GM23338 (cell line): ENCODE results near the gene JARID2.

ENCODE experiments used
- CREB1 ChIP-seq: fragments of 250-450 bp; sonication (Bioruptor Pico); IDR thresholded peaks from 2 replicates; pipeline ENCODE4 v1.5.0; 2020; ENCODE audit warnings: low read depth, mild to moderate bottlenecking, moderate library complexity
- EZH2 ChIP-seq: fragments of 200-600 bp; sonication (generic); IDR thresholded peaks from one replicate; pipeline ENCODE4 v1.8.0; 2017; ENCODE audit warnings: antibody characterized with exemption, mild to moderate bottlenecking, low read depth; ENCODE audit not compliant: unreplicated experiment
- EZH2phosphoT487 ChIP-seq: fragments of 200-600 bp; sonication (generic); IDR thresholded peaks from one replicate; pipeline ENCODE4 v1.8.1; 2018; ENCODE audit warnings: antibody characterized with exemption; ENCODE audit not compliant: unreplicated experiment
- NANOG ChIP-seq: IDR thresholded peaks from 2 replicates; pipeline ENCODE4 v1.6.1; 2016; ENCODE audit warnings: antibody characterized with exemption, borderline replicate concordance
- POLR2AphosphoS5 ChIP-seq: IDR thresholded peaks from 2 replicates; pipeline ENCODE4 v1.6.1; 2016; ENCODE audit warnings: antibody characterized with exemption, low read depth
- ZNF114 ChIP-seq: fragments of 250-450 bp; sonication (Bioruptor Pico); IDR thresholded peaks from 2 replicates; pipeline ENCODE4 v1.5.0; 2020; ENCODE audit warnings: mild to moderate bottlenecking, moderate library complexity
- ZNF331 ChIP-seq: fragments of 250-450 bp; sonication (Bioruptor Pico); IDR thresholded peaks from 2 replicates; pipeline ENCODE4 v1.5.0; 2020; ENCODE audit warnings: low read depth, mild to moderate bottlenecking, moderate library complexity
- TF ChIP-seq, protein P1 (sequence below), 2 experiments: fragments of 200-600 bp in 1 of 2; sonication (generic) in 1 of 2; conservative IDR thresholded peaks; 2 replicates each; pipeline versions ENCODE4 v1.5.1 to v1.6.1; 2016 to 2017; ENCODE audit warnings: antibody characterized with exemption in 2 of 2, low read depth in 2 of 2, mild to moderate bottlenecking in 2 of 2, moderate library complexity in 1 of 2
- TF ChIP-seq, protein P2 (sequence below): IDR thresholded peaks from one replicate; pipeline ENCODE4 v1.6.1; 2018; ENCODE audit warnings: antibody characterized with exemption; ENCODE audit not compliant: unreplicated experiment
- TF ChIP-seq, protein P3 (sequence below): fragments of 250-450 bp; sonication (Bioruptor Pico); IDR thresholded peaks from 2 replicates; pipeline ENCODE4 v1.5.0; 2020; ENCODE audit warnings: mild to moderate bottlenecking, moderate library complexity

DNA sequence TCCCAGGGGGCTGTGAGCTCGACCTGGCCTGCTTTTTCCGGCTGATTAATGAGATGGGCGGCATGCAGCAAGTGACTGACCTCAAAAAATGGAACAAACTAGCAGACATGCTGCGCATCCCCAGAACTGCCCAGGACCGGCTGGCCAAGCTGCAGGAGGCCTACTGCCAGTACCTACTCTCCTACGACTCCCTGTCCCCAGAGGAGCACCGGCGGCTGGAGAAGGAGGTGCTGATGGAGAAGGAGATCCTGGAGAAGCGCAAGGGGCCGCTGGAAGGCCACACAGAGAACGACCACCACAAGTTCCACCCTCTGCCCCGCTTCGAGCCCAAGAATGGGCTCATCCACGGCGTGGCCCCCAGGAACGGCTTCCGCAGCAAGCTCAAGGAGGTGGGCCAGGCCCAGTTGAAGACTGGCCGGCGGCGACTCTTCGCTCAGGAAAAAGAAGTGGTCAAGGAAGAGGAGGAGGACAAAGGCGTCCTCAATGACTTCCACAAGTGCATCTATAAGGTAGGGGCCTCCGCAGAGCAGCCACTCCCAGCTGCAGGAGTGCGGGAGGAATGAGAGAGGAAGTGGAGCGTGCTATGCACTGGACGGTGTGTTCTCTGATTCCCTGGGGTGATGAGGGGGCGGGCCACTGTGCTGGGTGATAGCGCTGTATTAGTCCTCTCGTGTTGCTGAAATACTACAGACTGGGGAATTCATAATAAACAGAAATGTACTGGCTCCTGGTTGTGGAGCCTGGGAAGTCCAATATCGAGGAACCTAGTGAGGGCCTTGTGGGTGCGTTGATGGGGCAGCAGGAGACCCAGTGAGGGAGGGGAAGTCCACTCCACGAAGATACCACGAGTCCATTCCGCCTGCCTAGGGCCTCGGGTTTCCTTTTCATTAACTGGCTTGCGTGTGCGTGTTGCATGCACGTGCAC lies 255.3 kb downstream of the JARID2 start:
- TF ChIP-seq EZH2 (no peak), EZH2phosphoT487 (no peak), POLR2AphosphoS5 (peak; percentile 13; the same call in 1 of the 2 replicates), CREB1 (CRISPR knock-in tag) (no peak), NANOG (no peak), ZNF331 (CRISPR knock-in tag) (no peak), ZNF114 (CRISPR knock-in tag) (no peak)
- TF ChIP-seq, protein P1, sequence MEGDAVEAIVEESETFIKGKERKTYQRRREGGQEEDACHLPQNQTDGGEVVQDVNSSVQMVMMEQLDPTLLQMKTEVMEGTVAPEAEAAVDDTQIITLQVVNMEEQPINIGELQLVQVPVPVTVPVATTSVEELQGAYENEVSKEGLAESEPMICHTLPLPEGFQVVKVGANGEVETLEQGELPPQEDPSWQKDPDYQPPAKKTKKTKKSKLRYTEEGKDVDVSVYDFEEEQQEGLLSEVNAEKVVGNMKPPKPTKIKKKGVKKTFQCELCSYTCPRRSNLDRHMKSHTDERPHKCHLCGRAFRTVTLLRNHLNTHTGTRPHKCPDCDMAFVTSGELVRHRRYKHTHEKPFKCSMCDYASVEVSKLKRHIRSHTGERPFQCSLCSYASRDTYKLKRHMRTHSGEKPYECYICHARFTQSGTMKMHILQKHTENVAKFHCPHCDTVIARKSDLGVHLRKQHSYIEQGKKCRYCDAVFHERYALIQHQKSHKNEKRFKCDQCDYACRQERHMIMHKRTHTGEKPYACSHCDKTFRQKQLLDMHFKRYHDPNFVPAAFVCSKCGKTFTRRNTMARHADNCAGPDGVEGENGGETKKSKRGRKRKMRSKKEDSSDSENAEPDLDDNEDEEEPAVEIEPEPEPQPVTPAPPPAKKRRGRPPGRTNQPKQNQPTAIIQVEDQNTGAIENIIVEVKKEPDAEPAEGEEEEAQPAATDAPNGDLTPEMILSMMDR (conservative IDR thresholded peaks at IDR 0.05; ENCODE audit: low read depth in 2 of 2): no peak
- TF ChIP-seq, protein P2, sequence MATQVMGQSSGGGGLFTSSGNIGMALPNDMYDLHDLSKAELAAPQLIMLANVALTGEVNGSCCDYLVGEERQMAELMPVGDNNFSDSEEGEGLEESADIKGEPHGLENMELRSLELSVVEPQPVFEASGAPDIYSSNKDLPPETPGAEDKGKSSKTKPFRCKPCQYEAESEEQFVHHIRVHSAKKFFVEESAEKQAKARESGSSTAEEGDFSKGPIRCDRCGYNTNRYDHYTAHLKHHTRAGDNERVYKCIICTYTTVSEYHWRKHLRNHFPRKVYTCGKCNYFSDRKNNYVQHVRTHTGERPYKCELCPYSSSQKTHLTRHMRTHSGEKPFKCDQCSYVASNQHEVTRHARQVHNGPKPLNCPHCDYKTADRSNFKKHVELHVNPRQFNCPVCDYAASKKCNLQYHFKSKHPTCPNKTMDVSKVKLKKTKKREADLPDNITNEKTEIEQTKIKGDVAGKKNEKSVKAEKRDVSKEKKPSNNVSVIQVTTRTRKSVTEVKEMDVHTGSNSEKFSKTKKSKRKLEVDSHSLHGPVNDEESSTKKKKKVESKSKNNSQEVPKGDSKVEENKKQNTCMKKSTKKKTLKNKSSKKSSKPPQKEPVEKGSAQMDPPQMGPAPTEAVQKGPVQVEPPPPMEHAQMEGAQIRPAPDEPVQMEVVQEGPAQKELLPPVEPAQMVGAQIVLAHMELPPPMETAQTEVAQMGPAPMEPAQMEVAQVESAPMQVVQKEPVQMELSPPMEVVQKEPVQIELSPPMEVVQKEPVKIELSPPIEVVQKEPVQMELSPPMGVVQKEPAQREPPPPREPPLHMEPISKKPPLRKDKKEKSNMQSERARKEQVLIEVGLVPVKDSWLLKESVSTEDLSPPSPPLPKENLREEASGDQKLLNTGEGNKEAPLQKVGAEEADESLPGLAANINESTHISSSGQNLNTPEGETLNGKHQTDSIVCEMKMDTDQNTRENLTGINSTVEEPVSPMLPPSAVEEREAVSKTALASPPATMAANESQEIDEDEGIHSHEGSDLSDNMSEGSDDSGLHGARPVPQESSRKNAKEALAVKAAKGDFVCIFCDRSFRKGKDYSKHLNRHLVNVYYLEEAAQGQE: no peak
- TF ChIP-seq, protein P3, sequence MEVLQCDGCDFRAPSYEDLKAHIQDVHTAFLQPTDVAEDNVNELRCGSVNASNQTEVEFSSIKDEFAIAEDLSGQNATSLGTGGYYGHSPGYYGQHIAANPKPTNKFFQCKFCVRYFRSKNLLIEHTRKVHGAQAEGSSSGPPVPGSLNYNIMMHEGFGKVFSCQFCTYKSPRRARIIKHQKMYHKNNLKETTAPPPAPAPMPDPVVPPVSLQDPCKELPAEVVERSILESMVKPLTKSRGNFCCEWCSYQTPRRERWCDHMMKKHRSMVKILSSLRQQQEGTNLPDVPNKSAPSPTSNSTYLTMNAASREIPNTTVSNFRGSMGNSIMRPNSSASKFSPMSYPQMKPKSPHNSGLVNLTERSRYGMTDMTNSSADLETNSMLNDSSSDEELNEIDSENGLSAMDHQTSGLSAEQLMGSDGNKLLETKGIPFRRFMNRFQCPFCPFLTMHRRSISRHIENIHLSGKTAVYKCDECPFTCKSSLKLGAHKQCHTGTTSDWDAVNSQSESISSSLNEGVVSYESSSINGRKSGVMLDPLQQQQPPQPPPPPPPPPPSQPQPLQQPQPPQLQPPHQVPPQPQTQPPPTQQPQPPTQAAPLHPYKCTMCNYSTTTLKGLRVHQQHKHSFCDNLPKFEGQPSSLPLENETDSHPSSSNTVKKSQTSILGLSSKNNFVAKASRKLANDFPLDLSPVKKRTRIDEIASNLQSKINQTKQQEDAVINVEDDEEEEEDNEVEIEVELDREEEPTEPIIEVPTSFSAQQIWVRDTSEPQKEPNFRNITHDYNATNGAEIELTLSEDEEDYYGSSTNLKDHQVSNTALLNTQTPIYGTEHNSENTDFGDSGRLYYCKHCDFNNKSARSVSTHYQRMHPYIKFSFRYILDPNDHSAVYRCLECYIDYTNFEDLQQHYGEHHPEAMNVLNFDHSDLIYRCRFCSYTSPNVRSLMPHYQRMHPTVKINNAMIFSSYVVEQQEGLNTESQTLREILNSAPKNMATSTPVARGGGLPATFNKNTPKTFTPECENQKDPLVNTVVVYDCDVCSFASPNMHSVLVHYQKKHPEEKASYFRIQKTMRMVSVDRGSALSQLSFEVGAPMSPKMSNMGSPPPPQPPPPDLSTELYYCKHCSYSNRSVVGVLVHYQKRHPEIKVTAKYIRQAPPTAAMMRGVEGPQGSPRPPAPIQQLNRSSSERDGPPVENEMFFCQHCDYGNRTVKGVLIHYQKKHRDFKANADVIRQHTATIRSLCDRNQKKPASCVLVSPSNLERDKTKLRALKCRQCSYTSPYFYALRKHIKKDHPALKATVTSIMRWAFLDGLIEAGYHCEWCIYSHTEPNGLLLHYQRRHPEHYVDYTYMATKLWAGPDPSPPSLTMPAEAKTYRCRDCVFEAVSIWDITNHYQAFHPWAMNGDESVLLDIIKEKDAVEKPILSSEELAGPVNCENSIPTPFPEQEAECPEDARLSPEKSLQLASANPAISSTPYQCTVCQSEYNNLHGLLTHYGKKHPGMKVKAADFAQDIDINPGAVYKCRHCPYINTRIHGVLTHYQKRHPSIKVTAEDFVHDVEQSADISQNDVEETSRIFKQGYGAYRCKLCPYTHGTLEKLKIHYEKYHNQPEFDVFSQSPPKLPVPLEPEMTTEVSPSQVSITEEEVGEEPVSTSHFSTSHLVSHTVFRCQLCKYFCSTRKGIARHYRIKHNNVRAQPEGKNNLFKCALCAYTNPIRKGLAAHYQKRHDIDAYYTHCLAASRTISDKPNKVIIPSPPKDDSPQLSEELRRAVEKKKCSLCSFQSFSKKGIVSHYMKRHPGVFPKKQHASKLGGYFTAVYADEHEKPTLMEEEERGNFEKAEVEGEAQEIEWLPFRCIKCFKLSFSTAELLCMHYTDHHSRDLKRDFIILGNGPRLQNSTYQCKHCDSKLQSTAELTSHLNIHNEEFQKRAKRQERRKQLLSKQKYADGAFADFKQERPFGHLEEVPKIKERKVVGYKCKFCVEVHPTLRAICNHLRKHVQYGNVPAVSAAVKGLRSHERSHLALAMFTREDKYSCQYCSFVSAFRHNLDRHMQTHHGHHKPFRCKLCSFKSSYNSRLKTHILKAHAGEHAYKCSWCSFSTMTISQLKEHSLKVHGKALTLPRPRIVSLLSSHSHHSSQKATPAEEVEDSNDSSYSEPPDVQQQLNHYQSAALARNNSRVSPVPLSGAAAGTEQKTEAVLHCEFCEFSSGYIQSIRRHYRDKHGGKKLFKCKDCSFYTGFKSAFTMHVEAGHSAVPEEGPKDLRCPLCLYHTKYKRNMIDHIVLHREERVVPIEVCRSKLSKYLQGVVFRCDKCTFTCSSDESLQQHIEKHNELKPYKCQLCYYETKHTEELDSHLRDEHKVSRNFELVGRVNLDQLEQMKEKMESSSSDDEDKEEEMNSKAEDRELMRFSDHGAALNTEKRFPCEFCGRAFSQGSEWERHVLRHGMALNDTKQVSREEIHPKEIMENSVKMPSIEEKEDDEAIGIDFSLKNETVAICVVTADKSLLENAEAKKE: no peak
